Measurements from ENCODE around the gene ADCY10. TPM values are rescaled to one million over a fixed set of nuclear protein-coding genes. Genes with fewer than 3 reads are reported as not detected.

The ADCY10 gene
- total and polyA plus RNA-seq, 2 of the 8 experiments (the other 6 are each of a cell fraction or from before 2014, with no cell fraction given), result 0.02 TPM; not detected in 1

DNA sequence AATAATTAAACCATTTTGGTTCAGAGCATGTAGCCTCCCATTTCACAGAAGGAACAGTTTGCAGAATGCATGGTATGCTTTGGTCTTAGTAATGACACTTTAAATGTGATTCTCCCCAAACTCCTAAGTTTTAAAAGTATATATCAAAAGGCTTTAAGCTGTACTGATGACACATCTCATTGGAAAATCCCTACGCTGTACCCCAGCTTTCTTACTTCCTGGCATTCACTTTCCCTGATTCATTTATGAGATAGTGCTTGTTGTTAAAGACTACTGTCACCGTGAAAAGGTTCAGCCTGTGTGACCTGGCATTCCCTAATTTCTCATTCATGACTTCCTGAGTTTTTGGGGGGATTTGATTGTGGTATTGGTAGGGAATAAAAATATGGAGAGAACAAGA lies 138.8 kb downstream of the ADCY10 start:
- Histone ChIP-seq H3K27me3 (replicated peaks in 1 of 4; ENCODE audit: control insufficient read depth in 3 of 4, extremely low read depth in 1 of 4, insufficient read depth in 3 of 4, low read length in 3 of 4) (no peaks in the 10 kb centered on the region), H3K4me3 (ENCODE audit: extremely low read depth in 1 of 4, insufficient read depth in 2 of 4, low read depth in 3 of 4, low read length in 4 of 4) (no peak overlapping the region), H3K9ac (replicated peaks in 1 of 4; ENCODE audit: extremely low read depth in 1 of 4, low read depth in 3 of 4, low read length in 3 of 4) (no peak overlapping the region), H3K23me2 (ENCODE audit: low read depth, low read length) (no peaks in the 10 kb centered on the region; the same call in 1 of the 2 replicates), H3K4me1 (replicated peaks in 1 of 4; ENCODE audit: control insufficient read depth in 3 of 4, insufficient read depth in 4 of 4, low read length in 3 of 4) (no peaks in the 10 kb centered on the region), H3K4me2 (ENCODE audit: insufficient read depth in 1 of 2, low read depth in 2 of 2, low read length in 2 of 2) (no peak overlapping the region), H3K18ac (ENCODE audit: extremely low read depth, low read length) (no peak overlapping the region), H3K14ac (ENCODE audit: insufficient read length) (no peak overlapping the region), H2AK5ac (ENCODE audit: low read depth, low read length) (no peak overlapping the region), H2BK5ac (ENCODE audit: low read depth, low read length) (no peak overlapping the region), H4K5ac (ENCODE audit: insufficient read length, low read depth, low read length) (no peak overlapping the region), H3K79me2 (ENCODE audit: control insufficient read depth in 1 of 2, insufficient read depth in 2 of 2, low read length in 2 of 2) (no peaks in the 10 kb centered on the region), H4K8ac (ENCODE audit: extremely low read depth, insufficient read depth, low read length) (no peak overlapping the region), H3K56ac (replicated peaks; ENCODE audit: insufficient read length, low read depth, low read length) (no peak overlapping the region), H2BK120ac (replicated peaks; ENCODE audit: low read depth, low read length) (no peak overlapping the region), H4K91ac (replicated peaks; ENCODE audit: insufficient read length, low read length) (no peak overlapping the region), H4K20me1 (replicated peaks in 1 of 2; ENCODE audit: control insufficient read depth in 1 of 2, insufficient read depth in 2 of 2, low read length in 2 of 2) (peaks cover 0 to 2% of the 10 kb centered on the region in 2 experiments), H3K36me3 (ENCODE audit: control insufficient read depth in 2 of 4, insufficient read depth in 4 of 4, low read length in 3 of 4) (peaks cover 5 to 50% (median 27%) of the 10 kb centered on the region in 4 experiments; a peak in 7 of 8 replicates), H2BK12ac (ENCODE audit: low read depth, low read length) (no peak overlapping the region), H3K23ac (ENCODE audit: insufficient read length) (no peak overlapping the region), H2AFZ (ENCODE audit: low read length) (no peak overlapping the region), H3K27ac (ENCODE audit: low read depth, low read length) (no peak overlapping the region), H3K9me3 (ENCODE audit: insufficient read depth in 2 of 2, low read depth in 1 of 2, low read length in 1 of 2) (no peaks in the 10 kb centered on the region), H3K79me1 (ENCODE audit: low read depth, low read length) (no peaks in the 10 kb centered on the region), H2BK20ac (ENCODE audit: low read length) (no peak overlapping the region), H2BK15ac (ENCODE audit: low read length) (no peak overlapping the region), H3K4ac (replicated peaks; ENCODE audit: insufficient read length, low read depth, low read length) (no peak overlapping the region)
- 79% methylated on average over 2 of the region's 2 CpGs; no CpG with 5 or more reads in 1 of the 2 experiments for WGBS, 2 experiments (ENCODE audit: extremely low coverage in 1 of 2, insufficient coverage in 1 of 2, insufficient read length in 1 of 2, insufficient replicate concordance in 2 of 2, low coverage in 1 of 2, low lambda C conversion rate in 2 of 2, missing lambda C conversion rate in 1 of 2)
- TF ChIP-seq HDAC6 (IDR thresholded peaks at IDR 0.05; ENCODE audit: low read depth, low read length) (no peak), SRF (IDR thresholded peaks at IDR 0.05; ENCODE audit: low read depth, low read length) (no peak), RBBP5 (IDR thresholded peaks at IDR 0.05; ENCODE audit: borderline replicate concordance, low read depth, low read length) (no peak), BACH1 (IDR thresholded peaks at IDR 0.05; ENCODE audit: low read length) (no peak), ASH2L (IDR thresholded peaks at IDR 0.05; ENCODE audit: low read length) (no peak), KDM5A (IDR thresholded peaks at IDR 0.05; ENCODE audit: low read length) (no peak), HDAC2 (IDR thresholded peaks at IDR 0.05; ENCODE audit: borderline replicate concordance in 1 of 2, low read depth in 2 of 2, low read length in 2 of 2) (no peak)
- DNase-seq (ENCODE audit: low read depth in 1 of 2, low spot score in 2 of 2) (no peak), FAIRE-seq (no peak)
- POLR2A ChIA-PET (ENCODE audit: partially characterized antibody), result no interaction called here
- CTCF ChIA-PET (ENCODE audit: partially characterized antibody), result interaction anchor here (0.6 to 1.1 kb wide), 2 partner anchors 13 to 26 kb away, joined by 3 to 5 read pairs; no protein-coding TSS in a partner anchor
